Thoracic aorta (tissue), 2 donors: ENCODE data around the gene UGT8. TPM values are rescaled to one million over a fixed set of nuclear protein-coding genes. Genes with fewer than 3 reads are reported as not detected.

Source experiments
- ATAC-seq: fragments of 150-250 bp; one replicate; pipeline ENCODE4 v1.8.0; 2017; ENCODE audit warnings: low read depth; ENCODE audit not compliant: insufficient number of reproducible peaks, low FRiP score
- DNase-seq: peaks from one replicate; pipeline ENCODE4 v3.0.0-alpha.2; 2020; ENCODE audit warnings: low spot score
- H3K27ac ChIP-seq, 2 donors: fragments of 200-600 bp; sonication (generic); 1 replicate in 1 of 2; 2 replicates in 1 of 2; pipeline ENCODE4 v1.5.1; 2016; ENCODE audit warnings: mild to moderate bottlenecking in 2 of 2, moderate library complexity in 2 of 2
- H3K27me3 ChIP-seq: fragments of 200-600 bp; sonication (generic); replicated peaks from 2 replicates; pipeline ENCODE4 v1.6.0; 2016; ENCODE audit warnings: mild to moderate bottlenecking; ENCODE audit not compliant: insufficient read depth
- H3K36me3 ChIP-seq: fragments of 200-600 bp; sonication (generic); one replicate; pipeline ENCODE4 v1.5.1; 2016
- H3K4me1 ChIP-seq, 2 donors: fragments of 200-600 bp; sonication (generic); 1 replicate in 1 of 2; 2 replicates in 1 of 2; pipeline versions ENCODE4 v1.5.1 to v1.6.0; 2016; ENCODE audit warnings: low read depth in 2 of 2, mild to moderate bottlenecking in 1 of 2; ENCODE audit not compliant: control insufficient read depth in 1 of 2
- H3K4me3 ChIP-seq: fragments of 200-600 bp; sonication (generic); 2 replicates; pipeline ENCODE4 v1.5.1; 2016; ENCODE audit warnings: mild to moderate bottlenecking
- H3K9me3 ChIP-seq: fragments of 200-600 bp; sonication (generic); 2 replicates; pipeline ENCODE4 v1.5.1; 2016
- total RNA-seq, 2 donors: library from RNA; depleted of rRNA; stranded (reverse); fragments of >200 nt; gene quantifications; one replicate each; pipeline versions ENCODE4 v1.1.0 to v1.2.3, GENCODE V29; 2016
- TF ChIP-seq, protein P1 (sequence below): fragments of 200-600 bp; sonication (generic); IDR thresholded peaks from one replicate; pipeline ENCODE4 v1.5.1; 2019; ENCODE audit warnings: antibody characterized with exemption

UGT8 gene
- total RNA-seq, 2 donors from 2014 or later, result 0.14 to 2.3 TPM

- no peak overlapping the region for H3K27ac ChIP-seq
- DNase-seq, result no peak
- TF ChIP-seq, protein P1, sequence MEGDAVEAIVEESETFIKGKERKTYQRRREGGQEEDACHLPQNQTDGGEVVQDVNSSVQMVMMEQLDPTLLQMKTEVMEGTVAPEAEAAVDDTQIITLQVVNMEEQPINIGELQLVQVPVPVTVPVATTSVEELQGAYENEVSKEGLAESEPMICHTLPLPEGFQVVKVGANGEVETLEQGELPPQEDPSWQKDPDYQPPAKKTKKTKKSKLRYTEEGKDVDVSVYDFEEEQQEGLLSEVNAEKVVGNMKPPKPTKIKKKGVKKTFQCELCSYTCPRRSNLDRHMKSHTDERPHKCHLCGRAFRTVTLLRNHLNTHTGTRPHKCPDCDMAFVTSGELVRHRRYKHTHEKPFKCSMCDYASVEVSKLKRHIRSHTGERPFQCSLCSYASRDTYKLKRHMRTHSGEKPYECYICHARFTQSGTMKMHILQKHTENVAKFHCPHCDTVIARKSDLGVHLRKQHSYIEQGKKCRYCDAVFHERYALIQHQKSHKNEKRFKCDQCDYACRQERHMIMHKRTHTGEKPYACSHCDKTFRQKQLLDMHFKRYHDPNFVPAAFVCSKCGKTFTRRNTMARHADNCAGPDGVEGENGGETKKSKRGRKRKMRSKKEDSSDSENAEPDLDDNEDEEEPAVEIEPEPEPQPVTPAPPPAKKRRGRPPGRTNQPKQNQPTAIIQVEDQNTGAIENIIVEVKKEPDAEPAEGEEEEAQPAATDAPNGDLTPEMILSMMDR, result no peak
- no peaks in the 10 kb centered on the region for H3K36me3 ChIP-seq
- no peaks in the 10 kb centered on the region for H3K9me3 ChIP-seq
- no peaks in the 10 kb centered on the region for H3K4me1 ChIP-seq
- no peak overlapping the region for H3K4me3 ChIP-seq
- no peak for ATAC-seq
- H3K27me3 ChIP-seq, result no peaks in the 10 kb centered on the region
Observed at GRCh38 chr4:114642173-114642780, 43.7 kb downstream of the UGT8 start.

GRCh38 chr4:114649908-114650307 lies 51.3 kb downstream of the UGT8 start:
- H3K4me1 ChIP-seq, result no peaks in the 10 kb centered on the region
- H3K4me3 ChIP-seq, result no peak overlapping the region
- no peaks in the 10 kb centered on the region for H3K27me3 ChIP-seq
- no peak overlapping the region for H3K27ac ChIP-seq
- DNase-seq (no peak), ATAC-seq (no peak)
- H3K36me3 ChIP-seq, result no peaks in the 10 kb centered on the region
- TF ChIP-seq, protein P1, result no peak
- H3K9me3 ChIP-seq, result no peaks in the 10 kb centered on the region

GRCh38 chr4:114653675-114654074 lies 55.1 kb downstream of the UGT8 start:
- Histone ChIP-seq H3K36me3 (no peaks in the 10 kb centered on the region), H3K9me3 (no peaks in the 10 kb centered on the region), H3K4me3 (no peak overlapping the region), H3K27ac (no peak overlapping the region), H3K4me1 (no peaks in the 10 kb centered on the region), H3K27me3 (no peaks in the 10 kb centered on the region)
- TF ChIP-seq, protein P1, result no peak
- ATAC-seq, result no peak
- DNase-seq, result no peak

GRCh38 chr4:114654592-114654991 lies 56.0 kb downstream of the UGT8 start:
- TF ChIP-seq, protein P1, result no peak
- H3K4me1 ChIP-seq, result no peaks in the 10 kb centered on the region
- H3K27me3 ChIP-seq, result no peaks in the 10 kb centered on the region
- no peak for ATAC-seq
- no peaks in the 10 kb centered on the region for H3K36me3 ChIP-seq
- no peak overlapping the region for H3K27ac ChIP-seq
- H3K9me3 ChIP-seq, result no peaks in the 10 kb centered on the region
- no peak overlapping the region for H3K4me3 ChIP-seq
- no peak for DNase-seq

DNA sequence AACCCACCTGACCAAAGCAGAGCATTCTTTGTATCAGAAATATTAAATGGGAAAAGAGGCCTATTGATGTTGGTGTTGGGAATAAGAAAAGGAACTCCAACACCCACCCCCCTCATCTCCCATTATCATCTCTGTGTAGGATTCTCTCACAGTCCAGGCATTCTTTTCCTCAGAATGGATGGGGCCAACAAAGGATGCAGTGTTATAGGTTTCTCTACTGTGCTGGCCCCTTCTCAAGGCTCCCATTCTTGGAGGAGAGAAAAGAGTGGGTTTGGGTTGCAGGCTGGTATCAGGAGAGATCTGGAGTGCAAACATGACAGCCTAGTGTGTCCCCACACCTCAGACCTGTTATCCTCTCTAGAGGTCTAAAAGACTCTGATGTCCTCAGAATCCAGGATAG lies 59.6 kb downstream of the UGT8 start:
- Histone ChIP-seq H3K9me3 (no peaks in the 10 kb centered on the region), H3K27ac (no peak overlapping the region), H3K4me3 (no peak overlapping the region), H3K27me3 (no peaks in the 10 kb centered on the region), H3K36me3 (no peaks in the 10 kb centered on the region), H3K4me1 (no peaks in the 10 kb centered on the region)
- DNase-seq, result no peak
- no peak for ATAC-seq
- TF ChIP-seq, protein P1, result no peak
